ENCODE data around the gene RET. TPM values are rescaled to one million over a fixed set of nuclear protein-coding genes. Genes with fewer than 3 reads are reported as not detected.

Gene RET
- polyA plus RNA-seq, 3 donors = 0.08 to 0.39 (median 0.14) TPM

GRCh38 chr10:43055217-43055616 lies 21.7 kb upstream of the RET start:
- Histone ChIP-seq H3K27me3 (ENCODE audit: control insufficient read depth in 2 of 2, insufficient read depth in 2 of 2, low read length in 2 of 2) (peaks cover 0 to 3% of the 10 kb centered on the region in 2 donors), H3K79me2 (ENCODE audit: insufficient read depth, low read length) (no peaks in the 10 kb centered on the region), H3K36me3 (replicated peaks in 1 of 2; ENCODE audit: control insufficient read depth in 1 of 2, insufficient read depth in 2 of 2, low read length in 2 of 2) (no peaks in the 10 kb centered on the region), H4K20me1 (ENCODE audit: insufficient read depth, low read length) (no peaks in the 10 kb centered on the region), H3K4me2 (replicated peaks; ENCODE audit: extremely low read depth, low read length, poor library complexity, severe bottlenecking) (no peak overlapping the region), H3K9ac (ENCODE audit: insufficient read depth, low read length, poor library complexity, severe bottlenecking) (no peak overlapping the region), H3K4me1 (ENCODE audit: control insufficient read depth in 1 of 2, insufficient read depth in 2 of 2, low read length in 2 of 2) (no peaks in the 10 kb centered on the region), H3K9me3 (replicated peaks in 1 of 2; ENCODE audit: control insufficient read depth in 1 of 2, insufficient read depth in 1 of 2, low read length in 2 of 2) (no peaks in the 10 kb centered on the region), H3K4me3 (replicated peaks in 1 of 3; ENCODE audit: low read depth in 2 of 3, low read length in 3 of 3) (no peak overlapping the region), H2AFZ (ENCODE audit: insufficient read depth, low read depth, low read length, poor library complexity, severe bottlenecking) (no peak overlapping the region), H3K27ac (ENCODE audit: low read depth in 1 of 2, low read length in 2 of 2) (no peak overlapping the region)
- WGBS (ENCODE audit: insufficient coverage) = no CpG with 5 or more reads among the region's 3 CpGs
- no peaks in the 10 kb centered on the region for H3K4me1 Mint-ChIP-seq
- peaks cover 0 to 3% (median 0%) of the 10 kb centered on the region in 7 donors for H3K9me3 Mint-ChIP-seq
- H3K27me3 Mint-ChIP-seq (ENCODE audit: low read depth in 3 of 3) = peaks cover 10 to 22% (median 11%) of the 10 kb centered on the region in 3 donors
- TF ChIP-seq CTCF (IDR thresholded peaks at IDR 0.05) = no peak
- no peaks in the 10 kb centered on the region for H3K36me3 Mint-ChIP-seq
- no peak for DNase-seq
- H3K4me3 Mint-ChIP-seq = no peak overlapping the region
- no peak overlapping the region for H3K27ac Mint-ChIP-seq
- intact Hi-C loops (cut with micrococcal nuclease) = no loop called here

- no peaks in the 10 kb centered on the region for H3K9me3 ChIP-seq (replicated peaks in 1 of 2; ENCODE audit: control insufficient read depth in 1 of 2, insufficient read depth in 1 of 2, low read length in 2 of 2)
- H3K4me3 Mint-ChIP-seq = no peak overlapping the region
- H3K9ac ChIP-seq (ENCODE audit: insufficient read depth, low read length, poor library complexity, severe bottlenecking) = no peak overlapping the region
- H3K27me3 ChIP-seq (ENCODE audit: control insufficient read depth in 2 of 2, insufficient read depth in 2 of 2, low read length in 2 of 2) = peaks cover 0 to 3% of the 10 kb centered on the region in 2 donors
- H3K27ac ChIP-seq (ENCODE audit: low read depth in 1 of 2, low read length in 2 of 2) = no peak overlapping the region
- no peak overlapping the region for H3K27ac Mint-ChIP-seq
- TF ChIP-seq CTCF (IDR thresholded peaks at IDR 0.05) = no peak
- H3K4me3 ChIP-seq (replicated peaks in 1 of 3; ENCODE audit: low read depth in 2 of 3, low read length in 3 of 3) = no peak overlapping the region
- no peaks in the 10 kb centered on the region for H3K36me3 Mint-ChIP-seq
- no peaks in the 10 kb centered on the region for H3K36me3 ChIP-seq (replicated peaks in 1 of 2; ENCODE audit: control insufficient read depth in 1 of 2, insufficient read depth in 2 of 2, low read length in 2 of 2)
- no peaks in the 10 kb centered on the region for H3K79me2 ChIP-seq (ENCODE audit: insufficient read depth, low read length)
- intact Hi-C loops (cut with micrococcal nuclease) = no loop called here
- no peak overlapping the region for H3K4me2 ChIP-seq (replicated peaks; ENCODE audit: extremely low read depth, low read length, poor library complexity, severe bottlenecking)
- H3K27me3 Mint-ChIP-seq (ENCODE audit: low read depth in 3 of 3) = peaks cover 8 to 20% (median 10%) of the 10 kb centered on the region in 3 donors
- H4K20me1 ChIP-seq (ENCODE audit: insufficient read depth, low read length) = no peaks in the 10 kb centered on the region
- H3K4me1 ChIP-seq (ENCODE audit: control insufficient read depth in 1 of 2, insufficient read depth in 2 of 2, low read length in 2 of 2) = no peaks in the 10 kb centered on the region
- peaks cover 0 to 3% (median 0%) of the 10 kb centered on the region in 7 donors for H3K9me3 Mint-ChIP-seq
- whole genome bisulfite sequencing (ENCODE audit: insufficient coverage) = 60% methylated on average over 1 of the region's 2 CpGs
- no peaks in the 10 kb centered on the region for H3K4me1 Mint-ChIP-seq
- no peak overlapping the region for H2AFZ ChIP-seq (ENCODE audit: insufficient read depth, low read depth, low read length, poor library complexity, severe bottlenecking)
- DNase-seq = no peak
Observed at GRCh38 chr10:43055991-43056567, 20.8 kb upstream of the RET start.

Data from CD14-positive monocyte (primary cell).